IPS-15b (cell line): ENCODE results near the gene DNM1L.

ENCODE experiments used
- H3K27me3 ChIP-seq: one replicate; pipeline ENCODE4 v1.6.1; 2013; ENCODE audit warnings: low read length; ENCODE audit not compliant: control insufficient read depth, insufficient read depth
- H3K36me3 ChIP-seq: one replicate; pipeline ENCODE4 v1.6.1; 2013; ENCODE audit warnings: low read length; ENCODE audit not compliant: control insufficient read depth, insufficient read depth
- H3K4me1 ChIP-seq: one replicate; pipeline ENCODE4 v1.6.1; 2013; ENCODE audit warnings: mild to moderate bottlenecking, low read length; ENCODE audit not compliant: control insufficient read depth, insufficient read depth
- H3K4me3 ChIP-seq: one replicate; pipeline ENCODE4 v1.5.1; 2013; ENCODE audit warnings: low read depth, low read length
- H3K9ac ChIP-seq: one replicate; pipeline ENCODE4 v1.6.1; 2013; ENCODE audit warnings: low read depth, mild to moderate bottlenecking, low read length
- H3K9me3 ChIP-seq: one replicate; pipeline ENCODE4 v1.6.1; 2013; ENCODE audit warnings: mild to moderate bottlenecking, low read length; ENCODE audit not compliant: control insufficient read depth, insufficient read depth

DNM1L gene

GRCh38 chr12:32669584-32669983 lies 9.5 kb upstream of the DNM1L start:
- H3K36me3 ChIP-seq, result no peaks in the 10 kb centered on the region
- no peak overlapping the region for H3K4me3 ChIP-seq
- H3K9me3 ChIP-seq, result no peaks in the 10 kb centered on the region
- no peak overlapping the region for H3K9ac ChIP-seq
- H3K4me1 ChIP-seq, result peaks cover 5% of the 10 kb centered on the region
- H3K27me3 ChIP-seq, result no peaks in the 10 kb centered on the region

DNA sequence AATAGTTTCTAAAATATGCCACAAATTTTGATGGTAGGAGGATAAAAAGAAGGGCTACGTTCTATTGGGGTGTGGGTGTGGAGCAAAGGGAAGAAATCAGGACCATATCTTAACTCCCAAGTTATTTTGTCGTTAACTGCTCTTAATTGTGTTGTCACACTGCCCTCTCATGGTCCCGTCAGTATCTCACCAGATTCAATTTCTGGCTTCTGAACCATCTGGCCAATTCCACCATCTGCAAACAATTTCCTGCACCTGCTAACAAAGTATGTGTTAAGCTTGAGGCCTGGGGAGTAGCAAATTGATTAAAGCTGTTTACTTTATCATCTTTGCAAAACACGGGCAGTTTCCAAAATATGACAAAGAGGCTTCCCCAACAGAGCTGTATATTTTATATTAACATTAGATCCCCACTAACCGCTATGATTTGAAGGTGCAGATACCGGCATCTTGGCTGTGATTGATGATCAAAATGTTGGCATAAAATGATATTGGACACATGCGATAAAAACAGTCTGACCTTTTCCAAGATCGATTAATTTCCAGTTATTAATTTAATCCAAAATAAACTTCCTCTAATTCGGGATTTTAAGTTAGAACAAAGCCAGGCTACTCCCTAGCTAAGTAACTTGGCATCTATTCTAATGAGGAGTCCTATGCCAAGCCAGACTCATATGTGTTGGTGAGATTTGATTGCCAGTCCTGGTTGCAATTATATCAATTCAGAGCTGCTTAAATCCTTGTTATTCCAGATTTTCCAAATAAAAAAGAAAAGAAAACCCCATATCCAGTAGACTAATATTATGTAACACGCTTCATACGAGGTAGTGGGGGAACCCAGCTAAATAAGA lies 6.9 kb upstream of the DNM1L start:
- Histone ChIP-seq H3K4me3 (no peak overlapping the region), H3K36me3 (no peaks in the 10 kb centered on the region), H3K9me3 (no peaks in the 10 kb centered on the region), H3K9ac (no peak overlapping the region), H3K27me3 (no peaks in the 10 kb centered on the region), H3K4me1 (no peaks in the 10 kb centered on the region)

DNA sequence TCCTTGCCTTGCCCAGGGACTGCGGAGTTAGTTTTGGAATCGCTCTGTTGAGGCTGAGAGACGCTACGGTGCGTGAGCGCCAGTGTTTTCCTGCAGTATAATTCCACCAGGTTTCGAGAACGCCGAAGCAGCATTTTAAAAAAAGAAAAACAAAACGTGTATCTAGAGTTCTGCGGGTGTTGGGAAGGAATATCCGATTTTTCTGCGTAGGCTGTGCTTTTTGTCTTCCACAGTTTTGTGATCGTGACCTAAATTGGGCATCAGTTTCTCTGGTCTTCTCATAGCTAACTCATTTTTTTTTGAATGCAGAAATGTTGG lies 778 bp downstream of the DNM1L start:
- Histone ChIP-seq H3K4me1 (peaks cover 2% of the 10 kb centered on the region), H3K9me3 (no peaks in the 10 kb centered on the region), H3K27me3 (no peaks in the 10 kb centered on the region), H3K36me3 (no peaks in the 10 kb centered on the region), H3K9ac (peak overlapping the region; percentile 96), H3K4me3 (peak overlapping the region; percentile 98)

DNA sequence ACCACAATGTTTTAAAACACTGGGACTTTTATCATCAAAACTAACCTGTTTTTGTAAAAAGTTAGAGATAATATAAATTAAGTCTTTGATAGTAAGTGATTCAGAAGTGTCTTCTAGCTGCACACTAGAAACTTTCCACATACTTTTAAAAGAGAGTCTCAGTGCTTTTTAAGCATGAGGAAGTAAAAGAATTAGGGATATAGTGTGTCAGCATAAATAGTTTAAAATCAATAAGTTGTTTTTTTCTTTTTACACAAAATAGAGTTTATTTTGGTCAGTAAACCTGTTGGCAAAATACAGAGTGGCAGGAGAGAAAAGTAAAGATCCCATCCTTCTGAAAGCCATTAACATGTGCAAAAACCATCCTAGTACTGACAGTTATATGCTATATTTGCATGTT lies 1.7 kb downstream of the DNM1L start:
- Histone ChIP-seq H3K9me3 (no peaks in the 10 kb centered on the region), H3K4me3 (no peak overlapping the region), H3K9ac (no peak overlapping the region), H3K27me3 (no peaks in the 10 kb centered on the region), H3K4me1 (peaks cover 2% of the 10 kb centered on the region), H3K36me3 (no peaks in the 10 kb centered on the region)

DNA sequence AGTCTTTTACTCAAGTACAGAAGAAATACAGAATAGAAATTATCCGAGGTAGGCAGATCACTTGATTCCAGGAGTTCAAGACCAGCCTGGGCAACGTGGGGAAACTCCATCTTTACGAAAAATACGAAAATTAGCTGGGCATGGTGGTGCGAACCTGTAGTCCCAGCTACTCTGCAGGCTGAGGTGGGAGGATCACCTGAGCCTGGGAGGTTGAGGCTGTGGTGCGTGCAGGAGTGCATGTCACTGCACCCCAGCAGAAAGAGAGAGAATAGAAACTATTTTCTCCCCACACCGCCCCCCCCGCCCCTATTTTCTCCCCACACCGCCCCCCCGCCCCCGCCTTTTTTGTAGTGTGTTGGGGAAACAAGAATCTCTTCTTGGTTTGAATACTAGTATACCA lies 2.2 kb downstream of the DNM1L start:
- no peaks in the 10 kb centered on the region for H3K36me3 ChIP-seq
- no peak overlapping the region for H3K4me3 ChIP-seq

GRCh38 chr12:32686340-32686739 lies 7.2 kb downstream of the DNM1L start:
- no peaks in the 10 kb centered on the region for H3K36me3 ChIP-seq
- H3K9ac ChIP-seq, result no peak overlapping the region
- H3K27me3 ChIP-seq, result no peaks in the 10 kb centered on the region
- H3K4me3 ChIP-seq, result no peak overlapping the region
- H3K4me1 ChIP-seq, result peaks cover 3% of the 10 kb centered on the region
- no peaks in the 10 kb centered on the region for H3K9me3 ChIP-seq

More for the DNA sequence above, 2.2 kb downstream of the DNM1L start:
- Histone ChIP-seq H3K27me3 (no peaks in the 10 kb centered on the region), H3K9ac (no peak overlapping the region), H3K9me3 (no peaks in the 10 kb centered on the region), H3K4me1 (peaks cover 2% of the 10 kb centered on the region)

DNA sequence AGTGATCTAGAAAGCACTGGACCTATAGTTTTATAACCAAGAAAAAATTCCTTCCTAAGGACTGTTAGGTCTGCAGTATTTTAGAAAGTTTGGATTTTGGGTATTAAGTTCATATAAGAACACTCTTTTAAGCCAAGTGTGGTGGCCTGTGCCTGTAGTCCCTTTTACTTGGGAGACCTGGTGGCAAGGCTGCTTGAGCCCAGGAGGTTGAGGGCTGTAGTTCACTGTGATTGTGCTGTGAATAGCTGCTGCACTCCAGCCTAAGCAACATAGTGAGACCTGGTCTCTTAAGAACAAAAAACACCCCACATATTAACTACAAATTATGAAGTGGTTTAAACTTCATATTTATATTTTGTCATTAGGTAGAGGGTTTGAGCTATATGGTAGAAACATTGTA lies 9.7 kb downstream of the DNM1L start:
- H3K9me3 ChIP-seq, result no peaks in the 10 kb centered on the region
- no peaks in the 10 kb centered on the region for H3K36me3 ChIP-seq
- peaks cover 6% of the 10 kb centered on the region for H3K4me1 ChIP-seq
- no peak overlapping the region for H3K9ac ChIP-seq
- no peak overlapping the region for H3K4me3 ChIP-seq
- no peaks in the 10 kb centered on the region for H3K27me3 ChIP-seq

DNA sequence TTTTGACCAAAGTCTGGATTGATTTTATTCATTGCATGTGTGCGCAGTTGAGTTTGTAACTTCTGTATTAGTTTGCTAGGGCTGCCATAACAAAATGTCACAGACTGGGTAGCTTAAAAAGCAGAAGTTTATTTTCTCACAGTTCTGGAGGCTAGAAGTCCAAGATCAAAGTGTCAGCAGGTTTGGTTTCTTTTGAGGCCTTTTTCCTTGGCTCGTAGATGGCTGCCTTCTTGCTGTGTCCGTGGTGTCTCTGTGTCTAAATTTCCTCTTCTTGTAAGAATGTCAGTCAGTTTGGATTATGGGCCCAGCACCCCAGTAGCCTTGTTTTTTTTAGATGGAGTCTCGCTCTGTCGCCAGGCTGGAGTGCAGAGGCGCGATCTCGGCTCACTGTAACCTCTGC lies 11.8 kb downstream of the DNM1L start:
- Histone ChIP-seq H3K4me3 (no peak overlapping the region), H3K27me3 (no peaks in the 10 kb centered on the region), H3K4me1 (peaks cover 6% of the 10 kb centered on the region), H3K36me3 (no peaks in the 10 kb centered on the region), H3K9me3 (no peaks in the 10 kb centered on the region), H3K9ac (no peak overlapping the region)

- H3K9ac ChIP-seq, result no peak overlapping the region
- H3K4me1 ChIP-seq, result peaks cover 6% of the 10 kb centered on the region
- H3K4me3 ChIP-seq, result no peak overlapping the region
- H3K36me3 ChIP-seq, result no peaks in the 10 kb centered on the region
- no peaks in the 10 kb centered on the region for H3K9me3 ChIP-seq
- H3K27me3 ChIP-seq, result no peaks in the 10 kb centered on the region
These were observed 13.3 kb downstream of the DNM1L start for GRCh38 chr12:32692358-32692757.

GRCh38 chr12:32693036-32693435 lies 13.9 kb downstream of the DNM1L start:
- no peak overlapping the region for H3K9ac ChIP-seq
- H3K36me3 ChIP-seq, result no peaks in the 10 kb centered on the region
- peaks cover 6% of the 10 kb centered on the region for H3K4me1 ChIP-seq
- H3K9me3 ChIP-seq, result no peaks in the 10 kb centered on the region
- no peak overlapping the region for H3K4me3 ChIP-seq
- no peaks in the 10 kb centered on the region for H3K27me3 ChIP-seq

DNA sequence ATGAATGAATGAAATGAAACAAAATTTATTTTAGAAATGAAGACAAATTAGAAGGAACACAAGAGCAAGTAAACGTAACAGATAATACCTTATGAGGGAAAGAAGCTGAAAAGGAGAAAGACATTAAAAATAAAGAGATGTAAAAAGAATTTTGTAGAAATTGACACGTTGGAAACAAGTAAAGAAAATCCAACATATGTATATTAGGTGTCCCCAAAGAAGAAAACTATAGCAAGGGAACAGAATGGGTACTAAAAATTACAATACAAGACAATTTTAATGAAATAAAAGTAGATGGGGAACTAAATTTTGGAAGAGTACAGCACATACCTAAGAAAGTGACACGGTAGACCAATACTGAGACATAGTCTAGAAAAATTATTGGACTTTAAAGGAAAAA lies 16.7 kb downstream of the DNM1L start:
- H3K9ac ChIP-seq, result no peak overlapping the region
- no peak overlapping the region for H3K4me3 ChIP-seq
- no peaks in the 10 kb centered on the region for H3K36me3 ChIP-seq
- no peaks in the 10 kb centered on the region for H3K9me3 ChIP-seq
- H3K4me1 ChIP-seq, result peaks cover 3% of the 10 kb centered on the region
- H3K27me3 ChIP-seq, result no peaks in the 10 kb centered on the region

DNA sequence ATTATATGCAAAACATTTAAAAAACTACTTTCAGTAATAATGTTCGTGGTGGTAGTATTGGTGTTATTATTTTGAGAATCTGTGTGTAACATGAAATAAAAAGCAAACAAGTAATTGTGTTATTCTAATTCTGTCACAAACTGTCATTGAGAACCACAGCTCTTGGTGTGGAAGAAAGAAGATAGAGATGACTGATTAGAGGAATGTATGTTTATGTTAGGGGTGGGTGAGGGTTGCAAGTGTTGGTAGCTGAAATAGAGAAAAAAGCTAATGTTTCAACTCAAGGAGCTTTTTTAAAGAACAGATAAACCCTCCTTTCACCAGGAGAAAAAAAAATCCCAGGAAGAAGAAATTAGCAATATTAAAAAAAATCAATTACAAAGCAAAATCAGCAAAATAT lies 18.3 kb downstream of the DNM1L start:
- Histone ChIP-seq H3K9ac (no peak overlapping the region), H3K4me1 (no peaks in the 10 kb centered on the region), H3K36me3 (no peaks in the 10 kb centered on the region), H3K27me3 (no peaks in the 10 kb centered on the region), H3K9me3 (no peaks in the 10 kb centered on the region), H3K4me3 (no peak overlapping the region)
